HG02642 (cell line): ENCODE data around the gene TMEM242.

ENCODE experiments used
- ATAC-seq: cut with Tn5 transposase; IDR thresholded peaks from one replicate; pipeline ENCODE4 v1.9.1; 2021; ENCODE audit warnings: mild to moderate bottlenecking; ENCODE audit not compliant: unreplicated experiment, poor library complexity

Gene TMEM242

GRCh38 chr6:157258878-157259277 is 64.4 kb downstream of the TMEM242 start:
- ATAC-seq = no peak

- no peak for ATAC-seq
Measured at GRCh38 chr6:157255079-157255478, 68.2 kb downstream of the TMEM242 start.

- no peak for ATAC-seq
Measured at GRCh38 chr6:157254538-157254937, 68.8 kb downstream of the TMEM242 start.

GRCh38 chr6:157253699-157254098 is 69.6 kb downstream of the TMEM242 start:
- no peak for ATAC-seq

- no peak for ATAC-seq
Measured at GRCh38 chr6:157253017-157253416, 70.3 kb downstream of the TMEM242 start.

- no peak for ATAC-seq
Measured at GRCh38 chr6:157251586-157252247, 71.6 kb downstream of the TMEM242 start.

GRCh38 chr6:157249826-157250225 is 73.5 kb downstream of the TMEM242 start:
- ATAC-seq = no peak

GRCh38 chr6:157248264-157248663 is 75.1 kb downstream of the TMEM242 start:
- no peak for ATAC-seq

GRCh38 chr6:157246771-157247484 is 76.4 kb downstream of the TMEM242 start:
- no peak for ATAC-seq

- ATAC-seq = no peak
Measured at GRCh38 chr6:157246048-157246630, 77.2 kb downstream of the TMEM242 start.

- ATAC-seq = no peak
Measured at GRCh38 chr6:157245436-157245835, 77.9 kb downstream of the TMEM242 start.

GRCh38 chr6:157244780-157245179 is 78.5 kb downstream of the TMEM242 start:
- ATAC-seq = no peak

GRCh38 chr6:157244175-157244574 is 79.1 kb downstream of the TMEM242 start:
- no peak for ATAC-seq

- no peak for ATAC-seq
Measured at GRCh38 chr6:157242791-157243190, 80.5 kb downstream of the TMEM242 start.

GRCh38 chr6:157240960-157241311 is 82.4 kb downstream of the TMEM242 start:
- no peak for ATAC-seq

GRCh38 chr6:157240059-157240959 is 83.0 kb downstream of the TMEM242 start:
- ATAC-seq = no peak

- no peak for ATAC-seq
Measured at GRCh38 chr6:157239671-157240058, 83.7 kb downstream of the TMEM242 start.
